ENCODE data around the gene FAM83B. TPM values are rescaled to one million over a fixed set of nuclear protein-coding genes. Genes with fewer than 3 reads are reported as not detected.
"Not testable (repeated sequence)": the region's sequence is repeated elsewhere in the genome, so short reads cannot be mapped to it uniquely, and the experiment has no call there.

Gene FAM83B
- polyA plus RNA-seq, 3 donors, result 0.09 to 0.51 TPM; not detected in 1

GRCh38 chr6:54935739-54936138, 89.2 kb downstream of the FAM83B start:
- no peak overlapping the region for H3K27ac ChIP-seq (ENCODE audit: low read depth, low read length)
- WGBS, 3 donors, result 82 to 95% (median 87%) methylated on average over 5 of the region's 5 CpGs

- 78 to 92% (median 85%) methylated on average over 3 of the region's 3 CpGs for WGBS, 3 donors
- H3K27ac ChIP-seq (ENCODE audit: low read depth, low read length), result no peak overlapping the region
Measured at GRCh38 chr6:54937371-54937770, 90.8 kb downstream of the FAM83B start.

GRCh38 chr6:54957698-54958097, 111.1 kb downstream of the FAM83B start:
- H3K27ac ChIP-seq (ENCODE audit: low read depth, low read length), result no peak overlapping the region

GRCh38 chr6:54958446-54958845, 111.9 kb downstream of the FAM83B start:
- WGBS, 3 donors, result 23 to 58% (median 33%) methylated on average over 3 of the region's 3 CpGs
- H3K27ac ChIP-seq (ENCODE audit: low read depth, low read length), result no peak overlapping the region

GRCh38 chr6:54959820-54960219, 113.2 kb downstream of the FAM83B start:
- WGBS, 3 donors, result 78 to 82% (median 81%) methylated on average over 4 of the region's 4 CpGs

GRCh38 chr6:54961372-54961771, 114.8 kb downstream of the FAM83B start:
- 90 to 94% (median 93%) methylated on average over 23 of the region's 23 CpGs for WGBS, 3 donors
- H3K27ac ChIP-seq (ENCODE audit: low read depth, low read length), result not testable (repeated sequence)

More at GRCh38 chr6:54959820-54960219, 113.2 kb downstream of the FAM83B start:
- H3K27ac ChIP-seq (ENCODE audit: low read depth, low read length), result no peak overlapping the region

- H3K27ac ChIP-seq (ENCODE audit: low read depth, low read length), result no peak overlapping the region
- WGBS, 3 donors, result 76 to 88% (median 85%) methylated on average over 3 of the region's 3 CpGs
Measured at GRCh38 chr6:54970337-54970736, 123.8 kb downstream of the FAM83B start.

GRCh38 chr6:54971825-54972224, 125.3 kb downstream of the FAM83B start:
- no peak overlapping the region for H3K27ac ChIP-seq (ENCODE audit: low read depth, low read length)
- 82 to 98% (median 86%) methylated on average over 2 of the region's 2 CpGs for WGBS, 3 donors

- 92 to 95% (median 95%) methylated on average over 16 to 24 of the region's 24 CpGs for WGBS, 3 donors
- not testable (repeated sequence) for H3K27ac ChIP-seq (ENCODE audit: low read depth, low read length)
Measured at GRCh38 chr6:54979161-54979560, 132.6 kb downstream of the FAM83B start.

GRCh38 chr6:54980511-54981275, 134.1 kb downstream of the FAM83B start:
- 89 to 91% (median 91%) methylated on average over 14 of the region's 14 CpGs for WGBS, 3 donors
- no peak overlapping the region for H3K27ac ChIP-seq (ENCODE audit: low read depth, low read length)

- WGBS, 3 donors, result 91 to 100% (median 91%) methylated on average over 2 of the region's 2 CpGs
- H3K27ac ChIP-seq (ENCODE audit: low read depth, low read length), result no peak overlapping the region
Measured at GRCh38 chr6:54981276-54981609, 134.7 kb downstream of the FAM83B start.

- no peak overlapping the region for H3K27ac ChIP-seq (ENCODE audit: low read depth, low read length)
- 66 to 86% (median 82%) methylated on average over 3 of the region's 3 CpGs for WGBS, 3 donors
Measured at GRCh38 chr6:54981647-54982046, 135.1 kb downstream of the FAM83B start.

- no peak overlapping the region for H3K27ac ChIP-seq (ENCODE audit: low read depth, low read length)
Measured at GRCh38 chr6:54987633-54988290, 141.2 kb downstream of the FAM83B start.

- no peak overlapping the region for H3K27ac ChIP-seq (ENCODE audit: low read depth, low read length)
Measured at GRCh38 chr6:54988576-54988975, 142.0 kb downstream of the FAM83B start.

GRCh38 chr6:54990001-54990400, 143.4 kb downstream of the FAM83B start:
- 16 to 38% (median 23%) methylated on average over 3 of the region's 3 CpGs for WGBS, 3 donors
- no peak overlapping the region for H3K27ac ChIP-seq (ENCODE audit: low read depth, low read length)
